Heart left ventricle (tissue), 16 donors: ENCODE data around the gene LAMA2. TPM values are rescaled to one million over a fixed set of nuclear protein-coding genes. Genes with fewer than 3 reads are reported as not detected.
A peak's percentile ranks its signal among the peaks of the same experiment; 100 is the strongest.

Source experiments
- ATAC-seq, 4 donors: fragments of 200-7000 bp; cut with Tn5 transposase; one replicate each; pipeline ENCODE4 v1.9.1; 2020 to 2022; ENCODE audit warnings: moderate library complexity in 4 of 4, mild to moderate bottlenecking in 3 of 4, moderate number of reproducible peaks in 1 of 4
- DNase-seq, 5 donors: peaks; one replicate each; pipeline ENCODE4 v3.0.0-alpha.2; 2020
- H3K27ac ChIP-seq, 12 donors: fragments of 200-600 bp; sonication (generic) in 4 of 12; one replicate each; pipeline versions ENCODE4 v1.5.0 to v1.8.0; 2016 to 2022; ENCODE audit warnings: mild to moderate bottlenecking in 2 of 12
- H3K27me3 ChIP-seq, 9 donors: fragments of 200-600 bp; sonication (generic) in 2 of 9; one replicate each; pipeline versions ENCODE4 v1.5.1 to v1.8.0; 2016 to 2022; ENCODE audit warnings: mild to moderate bottlenecking in 3 of 9
- H3K36me3 ChIP-seq, 9 donors: fragments of 200-600 bp; sonication (generic) in 2 of 9; one replicate each; pipeline versions ENCODE4 v1.5.0 to v1.8.0; 2018 to 2022; ENCODE audit warnings: mild to moderate bottlenecking in 2 of 9
- H3K4me1 ChIP-seq, 12 donors: fragments of 200-600 bp; sonication (generic) in 4 of 12; one replicate each; pipeline versions ENCODE4 v1.5.0 to v1.8.0; 2016 to 2022; ENCODE audit warnings: mild to moderate bottlenecking in 3 of 12
- H3K4me3 ChIP-seq, 12 donors: fragments of 200-600 bp; sonication (generic) in 4 of 12; one replicate each; pipeline versions ENCODE4 v1.5.0 to v1.8.0; 2017 to 2022; ENCODE audit warnings: mild to moderate bottlenecking in 9 of 12, moderate library complexity in 4 of 12
- H3K9me3 ChIP-seq, 12 donors: fragments of 200-600 bp; sonication (generic) in 4 of 12; one replicate each; pipeline versions ENCODE4 v1.5.0 to v1.8.0; 2016 to 2022; ENCODE audit warnings: mild to moderate bottlenecking in 1 of 12
- POLR2A ChIP-seq, 2 donors: fragments of 450-650 bp; IDR thresholded peaks; one replicate each; pipeline ENCODE4 v1.6.1; 2017; ENCODE audit warnings: antibody characterized with exemption in 2 of 2, mild to moderate bottlenecking in 2 of 2, moderate library complexity in 2 of 2
- WGBS, 4 donors: extraction: QIAGEN DNeasy Blood & Tissue Kit in 2 of 4; methylation state at CpG; one replicate each; pipeline versions ENCODE4 v1.1.5 to v1.1.7; 2013 to 2018; 5-methylcytosine and 5-hydroxymethylcytosine counted together
- intact Hi-C, 10 donors: fragments of 100-400 bp; cut with DNase I; formaldehyde crosslinking; loops; one replicate each; pipeline versions ENCODE4 v1.11.1 to v1.14.2; 2022
- polyA plus RNA-seq, 2 donors: library from polyadenylated mRNA; stranded (reverse); fragments of 200-250 nt; gene quantifications; one replicate each; pipeline ENCODE4 v1.2.3, GENCODE V29; 2013
- total RNA-seq, 9 donors: library from RNA; depleted of rRNA in 2 of 9; stranded (reverse); fragments of >200 nt in 2 of 9; fragmentation: NEBNext Ultra II Directional in 3 of 9; extraction: Animal tissue kit (Norgen Biotek cat#: 25700) in 3 of 9; gene quantifications; one replicate each; pipeline versions ENCODE4 v1.1.0 to v1.2.4, GENCODE V29; 2016 to 2023
- TF ChIP-seq, protein P1 (sequence below), 12 donors: fragments of 200-600 bp; sonication (generic) in 4 of 12; IDR thresholded peaks; one replicate each; pipeline versions ENCODE4 v1.5.0 to v1.8.0; 2018 to 2022; ENCODE audit warnings: antibody characterized with exemption in 12 of 12, mild to moderate bottlenecking in 5 of 12
- donor health status: ischemic (EF 13 %, LVEDD 7.1; RV severe dilation, severe dysfunction).
- donor health status: healthy with polysubstance abuse.
- donor health status: DM: no; HTN: yes; CAD: no.
- donor health status: DM: no; HTN: no; CAD: no.
- donor health status: ischemic (EF 25% LVEDD 6.9; RV normal size, moderate dysfunction).
- donor health status: ischemic (EF 25% LVEDD 5.7; RV mildly dilated, moderate dysfunction).
- donor health status: healthy.
- donor health status: DM: yes; HTN: yes; CAD: no.
- donor health status: ischemic (EF 35%, LVEDD 5.7; RV mildly dilated, moderate dysfunction).
- donor health status: nonischemic (EF 11% LVEDD 7.7; RV severe dilation, severe dysfunction).
- donor health status: DM: yes; HTN: yes; CAD: no.
- donor health status: PGD.
- donor health status: ischemic (EF 29% LVEDD 5.4; RV normal size, mild dysfunction).
- donor health status: nonischemic (EF 23%, LVEDD 6.1; RV moderate dilation, normal function).

Gene LAMA2
- total and polyA plus RNA-seq, 11 donors, result 34.8 to 299 (median 206) TPM

- DNase-seq, result no peak
- intact Hi-C loops, result no loop called here
- Histone ChIP-seq H3K36me3 (peaks cover 0 to 21% (median 0%) of the 10 kb centered on the region in 9 donors), H3K27me3 (no peaks in the 10 kb centered on the region), H3K9me3 (no peaks in the 10 kb centered on the region), H3K4me1 (peaks cover 0 to 32% (median 9%) of the 10 kb centered on the region in 12 donors), H3K4me3 (no peak overlapping the region), H3K27ac (no peak overlapping the region)
- no peak for TF ChIP-seq POLR2A (IDR thresholded peaks at IDR 0.05)
- TF ChIP-seq, protein P1, sequence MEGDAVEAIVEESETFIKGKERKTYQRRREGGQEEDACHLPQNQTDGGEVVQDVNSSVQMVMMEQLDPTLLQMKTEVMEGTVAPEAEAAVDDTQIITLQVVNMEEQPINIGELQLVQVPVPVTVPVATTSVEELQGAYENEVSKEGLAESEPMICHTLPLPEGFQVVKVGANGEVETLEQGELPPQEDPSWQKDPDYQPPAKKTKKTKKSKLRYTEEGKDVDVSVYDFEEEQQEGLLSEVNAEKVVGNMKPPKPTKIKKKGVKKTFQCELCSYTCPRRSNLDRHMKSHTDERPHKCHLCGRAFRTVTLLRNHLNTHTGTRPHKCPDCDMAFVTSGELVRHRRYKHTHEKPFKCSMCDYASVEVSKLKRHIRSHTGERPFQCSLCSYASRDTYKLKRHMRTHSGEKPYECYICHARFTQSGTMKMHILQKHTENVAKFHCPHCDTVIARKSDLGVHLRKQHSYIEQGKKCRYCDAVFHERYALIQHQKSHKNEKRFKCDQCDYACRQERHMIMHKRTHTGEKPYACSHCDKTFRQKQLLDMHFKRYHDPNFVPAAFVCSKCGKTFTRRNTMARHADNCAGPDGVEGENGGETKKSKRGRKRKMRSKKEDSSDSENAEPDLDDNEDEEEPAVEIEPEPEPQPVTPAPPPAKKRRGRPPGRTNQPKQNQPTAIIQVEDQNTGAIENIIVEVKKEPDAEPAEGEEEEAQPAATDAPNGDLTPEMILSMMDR (IDR thresholded peaks at IDR 0.05), result no peak
- ATAC-seq, result peak; percentile 12 to 58 (median 32)
- 88 to 95% (median 91%) methylated on average over 4 of the region's 4 CpGs for WGBS, 4 donors
These were observed 327.7 kb downstream of the LAMA2 start for GRCh38 chr6:129210684-129211083.

DNA sequence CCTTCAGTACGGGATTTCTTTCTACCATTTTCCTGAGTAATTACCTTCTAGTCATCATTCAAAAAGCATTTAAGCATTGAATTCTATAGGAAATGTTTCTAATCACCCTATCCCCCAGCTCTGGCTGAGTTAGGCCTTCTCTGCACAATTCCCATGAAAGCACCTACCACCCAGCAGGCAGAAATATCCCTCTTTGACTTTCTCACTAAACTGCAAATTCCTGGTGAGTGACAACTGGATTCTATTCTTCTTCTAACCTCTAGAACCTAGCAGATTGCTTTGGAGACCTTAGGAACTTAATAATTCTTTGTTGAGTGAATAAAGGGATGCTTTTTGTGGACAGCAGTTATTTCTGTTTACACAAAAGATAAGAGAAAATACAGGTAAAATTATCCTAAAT lies 328.7 kb downstream of the LAMA2 start:
- Histone ChIP-seq H3K4me3 (no peak overlapping the region), H3K36me3 (peaks cover 0 to 19% (median 0%) of the 10 kb centered on the region in 9 donors), H3K4me1 (peaks cover 0 to 36% (median 6%) of the 10 kb centered on the region in 12 donors), H3K27me3 (no peaks in the 10 kb centered on the region), H3K27ac (no peak overlapping the region), H3K9me3 (no peaks in the 10 kb centered on the region)
- DNase-seq, result no peak
- ATAC-seq, result no peak
- 82 to 95% (median 91%) methylated on average over 1 of the region's 1 CpG for WGBS, 4 donors
- TF ChIP-seq POLR2A (IDR thresholded peaks at IDR 0.05), result no peak
- TF ChIP-seq, protein P1 (IDR thresholded peaks at IDR 0.05), result no peak
- intact Hi-C loops, result no loop called here

DNA sequence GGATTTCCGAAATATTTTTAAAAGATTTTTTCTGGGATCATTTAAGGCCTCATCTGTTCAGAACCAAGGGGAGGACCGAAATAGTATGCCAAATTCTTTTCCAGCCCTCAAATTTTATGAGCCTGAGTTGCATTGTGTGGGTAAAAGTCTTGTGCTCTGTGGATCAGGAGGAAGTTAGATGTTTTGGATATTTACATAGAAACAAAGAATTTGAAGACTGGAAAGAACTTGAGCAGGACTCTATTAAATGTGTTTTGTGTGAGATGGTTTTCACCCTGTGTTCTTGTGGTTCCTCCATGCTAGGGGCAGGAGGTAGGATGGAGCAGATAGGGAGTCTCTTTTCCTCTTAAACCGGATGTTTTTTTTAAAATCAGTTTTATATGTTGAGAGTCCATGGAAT lies 329.1 kb downstream of the LAMA2 start:
- ATAC-seq (no peak), DNase-seq (no peak)
- H3K4me3 ChIP-seq, result no peak overlapping the region
- H3K27ac ChIP-seq, result peak overlapping the region in 1 of 12 donors; percentile 9
- intact Hi-C loops, result no loop called here
- H3K36me3 ChIP-seq, result peaks cover 0 to 18% (median 0%) of the 10 kb centered on the region in 9 donors
- no peaks in the 10 kb centered on the region for H3K27me3 ChIP-seq
- WGBS, 4 donors, result 67 to 82% (median 78%) methylated on average over 3 of the region's 3 CpGs
- no peaks in the 10 kb centered on the region for H3K9me3 ChIP-seq
- H3K4me1 ChIP-seq, result peaks cover 0 to 31% (median 3%) of the 10 kb centered on the region in 12 donors
- TF ChIP-seq, protein P1 (IDR thresholded peaks at IDR 0.05), result no peak
- no peak for TF ChIP-seq POLR2A (IDR thresholded peaks at IDR 0.05)

- H3K4me1 ChIP-seq, result peaks cover 0 to 21% (median 5%) of the 10 kb centered on the region in 12 donors
- peaks cover 0 to 23% (median 0%) of the 10 kb centered on the region in 9 donors for H3K36me3 ChIP-seq
- no peak overlapping the region for H3K4me3 ChIP-seq
- TF ChIP-seq POLR2A (IDR thresholded peaks at IDR 0.05), result no peak
- TF ChIP-seq, protein P1 (IDR thresholded peaks at IDR 0.05), result no peak
- ATAC-seq, result no peak
- H3K27ac ChIP-seq, result no peak overlapping the region
- no peaks in the 10 kb centered on the region for H3K9me3 ChIP-seq
- no peaks in the 10 kb centered on the region for H3K27me3 ChIP-seq
- intact Hi-C loops, result no loop called here
- no peak for DNase-seq
These were observed 332.3 kb downstream of the LAMA2 start for GRCh38 chr6:129215246-129215645.
